OCI-LY1 (cell line): ENCODE data around the gene EDDM3A.
"Not testable (repeated sequence)": the region's sequence is repeated elsewhere in the genome, so short reads cannot be mapped to it uniquely, and the experiment has no call there.

Experiments
- EZH2 ChIP-seq: fragments of 200-600 bp; sonication (generic), shearing (Covaris generic); IDR thresholded peaks from 2 replicates; pipeline ENCODE4 v1.8.0; 2017; ENCODE audit warnings: borderline replicate concordance, mixed run types, mild to moderate bottlenecking, antibody characterized with exemption, low read length, moderate library complexity, mixed read lengths
- TF ChIP-seq, protein P1 (sequence below): fragments of 200-600 bp; sonication (generic), shearing (Covaris generic); IDR thresholded peaks from 2 replicates; pipeline ENCODE4 v1.5.1; 2017; ENCODE audit warnings: mild to moderate bottlenecking, antibody characterized with exemption, low read length, moderate library complexity, mixed read lengths

DNA sequence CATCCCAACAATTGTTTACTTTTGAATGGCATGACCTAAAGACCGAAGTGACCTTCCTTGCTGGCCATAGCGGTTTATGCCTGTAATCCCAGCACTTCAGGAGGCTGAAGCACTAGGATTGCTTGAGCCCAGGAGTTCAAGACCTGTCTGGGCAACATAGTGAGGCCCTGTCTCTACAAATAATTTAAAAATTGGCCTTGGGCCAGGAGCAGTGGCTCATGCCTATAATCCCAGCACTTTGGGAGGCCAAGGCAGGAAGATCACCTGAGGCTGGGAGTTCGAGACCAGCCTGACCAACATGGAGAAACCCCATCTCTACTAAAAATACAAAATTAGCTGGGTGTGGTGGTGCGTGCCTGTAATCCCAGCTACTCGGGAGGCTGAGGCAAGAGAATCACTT is 13.8 kb downstream of the EDDM3A start:
- TF ChIP-seq, protein P1, sequence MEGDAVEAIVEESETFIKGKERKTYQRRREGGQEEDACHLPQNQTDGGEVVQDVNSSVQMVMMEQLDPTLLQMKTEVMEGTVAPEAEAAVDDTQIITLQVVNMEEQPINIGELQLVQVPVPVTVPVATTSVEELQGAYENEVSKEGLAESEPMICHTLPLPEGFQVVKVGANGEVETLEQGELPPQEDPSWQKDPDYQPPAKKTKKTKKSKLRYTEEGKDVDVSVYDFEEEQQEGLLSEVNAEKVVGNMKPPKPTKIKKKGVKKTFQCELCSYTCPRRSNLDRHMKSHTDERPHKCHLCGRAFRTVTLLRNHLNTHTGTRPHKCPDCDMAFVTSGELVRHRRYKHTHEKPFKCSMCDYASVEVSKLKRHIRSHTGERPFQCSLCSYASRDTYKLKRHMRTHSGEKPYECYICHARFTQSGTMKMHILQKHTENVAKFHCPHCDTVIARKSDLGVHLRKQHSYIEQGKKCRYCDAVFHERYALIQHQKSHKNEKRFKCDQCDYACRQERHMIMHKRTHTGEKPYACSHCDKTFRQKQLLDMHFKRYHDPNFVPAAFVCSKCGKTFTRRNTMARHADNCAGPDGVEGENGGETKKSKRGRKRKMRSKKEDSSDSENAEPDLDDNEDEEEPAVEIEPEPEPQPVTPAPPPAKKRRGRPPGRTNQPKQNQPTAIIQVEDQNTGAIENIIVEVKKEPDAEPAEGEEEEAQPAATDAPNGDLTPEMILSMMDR = not testable (repeated sequence)
- not testable (repeated sequence) for TF ChIP-seq EZH2
